Endodermal cell (in vitro differentiated cells): ENCODE measurements around the gene GOSR2. TPM values are rescaled to one million over a fixed set of nuclear protein-coding genes. Genes with fewer than 3 reads are reported as not detected.
A peak's percentile ranks its signal among the peaks of the same experiment; 100 is the strongest.

Experiments
- DNase-seq: peaks from one replicate; pipeline ENCODE4 v3.0.0-alpha.2; 2017
- H3K27ac ChIP-seq: 2 replicates; pipeline ENCODE4 v1.5.1; 2013; ENCODE audit warnings: mild to moderate bottlenecking, low read depth, low read length, moderate library complexity
- H3K27me3 ChIP-seq: 2 replicates; pipeline ENCODE4 v1.6.1; 2013; ENCODE audit warnings: mild to moderate bottlenecking, low read length, moderate library complexity; ENCODE audit not compliant: insufficient read depth, control insufficient read depth, poor library complexity, severe bottlenecking
- H3K36me3 ChIP-seq: 2 replicates; pipeline ENCODE4 v1.7.0; 2013; ENCODE audit warnings: mild to moderate bottlenecking, low read length, moderate library complexity; ENCODE audit not compliant: control insufficient read depth, insufficient read depth
- H3K4me1 ChIP-seq: one replicate; pipeline ENCODE4 v1.7.0; 2013; ENCODE audit warnings: low read length; ENCODE audit not compliant: control insufficient read depth, insufficient read depth
- H3K4me3 ChIP-seq: 2 replicates; pipeline ENCODE4 v1.5.1; 2013; ENCODE audit warnings: mild to moderate bottlenecking, low read length, moderate library complexity
- H3K9ac ChIP-seq: 2 replicates; pipeline ENCODE4 v1.6.1; 2013; ENCODE audit warnings: mild to moderate bottlenecking, low read length, moderate library complexity; ENCODE audit not compliant: poor library complexity, severe bottlenecking; ENCODE audit errors: extremely low read depth
- H3K9me3 ChIP-seq: 2 replicates; pipeline ENCODE4 v1.6.1; 2013; ENCODE audit warnings: mild to moderate bottlenecking, low read length, moderate library complexity; ENCODE audit not compliant: control insufficient read depth
- H3K27ac Mint-ChIP-seq: 2 replicates; pipeline ENCODE4 v1.8.0; 2020; ENCODE audit warnings: mixed read lengths
- H3K27me3 Mint-ChIP-seq: 2 replicates; pipeline ENCODE4 v1.8.0; 2021; ENCODE audit warnings: mild to moderate bottlenecking, mixed read lengths; ENCODE audit not compliant: insufficient read depth
- H3K36me3 Mint-ChIP-seq: 2 replicates; pipeline ENCODE4 v1.8.0; 2020; ENCODE audit warnings: low read depth, mixed read lengths
- H3K4me1 Mint-ChIP-seq: 2 replicates; pipeline ENCODE4 v1.8.0; 2020; ENCODE audit warnings: mixed read lengths
- H3K4me3 Mint-ChIP-seq: 2 replicates; pipeline ENCODE4 v1.8.0; 2020; ENCODE audit warnings: mild to moderate bottlenecking, moderate library complexity, mixed read lengths
- H3K9me3 Mint-ChIP-seq: 2 replicates; pipeline ENCODE4 v1.8.0; 2020; ENCODE audit warnings: mild to moderate bottlenecking, mixed read lengths
- WGBS, 2 experiments: methylation state at CpG; one replicate each; pipeline versions ENCODE4 v1.1.5 to v1.1.7; 2013; ENCODE audit warnings: missing lambda C conversion rate in 2 of 2, mixed read lengths in 1 of 2; ENCODE audit not compliant: insufficient coverage in 1 of 2, insufficient read length in 1 of 2; 5-methylcytosine and 5-hydroxymethylcytosine counted together
- total RNA-seq, 2 donors: library from RNA; stranded (reverse); fragmentation: NEBNext Ultra II Directional in 1 of 2; extraction: Animal tissue kit (Norgen Biotek cat#: 25700) in 1 of 2; gene quantifications; 2 replicates in 1 of 2; 3 replicates in 1 of 2; pipeline ENCODE4 v1.2.1, GENCODE V29; 2021
- TF ChIP-seq, protein P1 (sequence below): fragments of 200-600 bp; sonication (generic); conservative IDR thresholded peaks from 2 replicates; pipeline ENCODE4 v1.5.0; 2021; ENCODE audit warnings: antibody characterized with exemption, mild to moderate bottlenecking

The GOSR2 gene
- total RNA-seq, 2 donors from 2014 or later = 51.9 to 65.5 TPM

DNA sequence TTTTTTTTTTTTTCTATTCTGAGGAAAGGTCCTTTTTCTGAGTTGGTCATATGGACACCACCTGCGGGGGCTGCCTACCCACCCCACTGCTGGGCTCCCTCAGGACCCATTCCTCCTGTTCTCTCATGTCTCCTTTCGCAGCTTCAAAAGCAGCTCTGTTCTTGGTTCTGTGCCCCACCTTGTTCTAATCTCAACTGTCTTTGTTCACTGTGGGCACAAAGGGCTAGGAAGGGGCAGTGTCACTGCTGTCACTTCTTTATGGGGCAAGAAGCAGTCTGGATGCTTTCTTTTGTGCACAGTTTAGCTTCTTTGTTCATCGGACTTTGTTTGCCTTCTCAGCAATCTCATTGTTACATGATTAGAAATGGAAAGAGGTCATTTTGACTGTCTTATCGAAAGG lies 7.1 kb downstream of the GOSR2 start:
- DNase-seq = no peak
- Histone ChIP-seq H3K27me3 (no peaks in the 10 kb centered on the region), H3K9me3 (no peaks in the 10 kb centered on the region), H3K4me3 (no peak overlapping the region), H3K9ac (no peak overlapping the region), H3K4me1 (peaks cover 2% of the 10 kb centered on the region), H3K36me3 (peaks cover 66% of the 10 kb centered on the region), H3K27ac (peak overlapping the region; percentile 74)
- WGBS, 2 experiments = 95% methylated on average over 4 of the region's 4 CpGs; no CpG with 5 or more reads in 1 of the 2 experiments
- TF ChIP-seq, protein P1, sequence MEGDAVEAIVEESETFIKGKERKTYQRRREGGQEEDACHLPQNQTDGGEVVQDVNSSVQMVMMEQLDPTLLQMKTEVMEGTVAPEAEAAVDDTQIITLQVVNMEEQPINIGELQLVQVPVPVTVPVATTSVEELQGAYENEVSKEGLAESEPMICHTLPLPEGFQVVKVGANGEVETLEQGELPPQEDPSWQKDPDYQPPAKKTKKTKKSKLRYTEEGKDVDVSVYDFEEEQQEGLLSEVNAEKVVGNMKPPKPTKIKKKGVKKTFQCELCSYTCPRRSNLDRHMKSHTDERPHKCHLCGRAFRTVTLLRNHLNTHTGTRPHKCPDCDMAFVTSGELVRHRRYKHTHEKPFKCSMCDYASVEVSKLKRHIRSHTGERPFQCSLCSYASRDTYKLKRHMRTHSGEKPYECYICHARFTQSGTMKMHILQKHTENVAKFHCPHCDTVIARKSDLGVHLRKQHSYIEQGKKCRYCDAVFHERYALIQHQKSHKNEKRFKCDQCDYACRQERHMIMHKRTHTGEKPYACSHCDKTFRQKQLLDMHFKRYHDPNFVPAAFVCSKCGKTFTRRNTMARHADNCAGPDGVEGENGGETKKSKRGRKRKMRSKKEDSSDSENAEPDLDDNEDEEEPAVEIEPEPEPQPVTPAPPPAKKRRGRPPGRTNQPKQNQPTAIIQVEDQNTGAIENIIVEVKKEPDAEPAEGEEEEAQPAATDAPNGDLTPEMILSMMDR = no peak
- H3K9me3 Mint-ChIP-seq = no peaks in the 10 kb centered on the region
- H3K27ac Mint-ChIP-seq = no peak overlapping the region
- H3K4me1 Mint-ChIP-seq = peaks cover 2% of the 10 kb centered on the region
- H3K36me3 Mint-ChIP-seq = peaks cover 48% of the 10 kb centered on the region
- no peaks in the 10 kb centered on the region for H3K27me3 Mint-ChIP-seq
- no peak overlapping the region for H3K4me3 Mint-ChIP-seq

DNA sequence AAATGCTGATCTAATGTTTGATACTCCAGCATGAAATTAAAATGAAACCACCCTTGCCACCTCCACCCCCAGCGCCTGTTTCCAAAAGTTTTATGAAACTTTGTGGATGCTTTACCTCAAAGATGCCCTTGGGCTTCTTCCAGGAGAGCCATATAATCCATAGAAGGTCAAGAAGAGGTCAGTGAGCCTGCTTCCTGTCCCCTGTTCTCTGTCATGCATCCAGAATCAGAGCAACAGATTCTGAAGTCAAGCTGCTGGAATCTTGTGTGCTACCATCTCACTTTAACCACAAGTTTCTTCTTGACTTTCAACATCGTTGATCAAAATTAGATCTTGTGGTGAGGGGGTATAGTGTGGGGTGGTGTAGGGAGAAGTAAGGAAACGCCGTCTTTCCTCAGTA lies 8.6 kb downstream of the GOSR2 start:
- WGBS, 2 experiments = 83 to 87% methylated on average over 3 to 4 of the region's 4 CpGs
- Mint-ChIP-seq H3K27ac (no peak overlapping the region), H3K36me3 (peaks cover 63% of the 10 kb centered on the region)

GRCh38 chr17:46935658-46936266 lies 12.8 kb downstream of the GOSR2 start:
- no peak overlapping the region for H3K27ac Mint-ChIP-seq

More for the DNA sequence above, 8.6 kb downstream of the GOSR2 start:
- H3K36me3 ChIP-seq = peaks cover 67% of the 10 kb centered on the region
- no peaks in the 10 kb centered on the region for H3K9me3 ChIP-seq
- Mint-ChIP-seq H3K4me3 (no peak overlapping the region), H3K4me1 (peaks cover 7% of the 10 kb centered on the region), H3K27me3 (no peaks in the 10 kb centered on the region), H3K9me3 (no peaks in the 10 kb centered on the region)
- peaks cover 8% of the 10 kb centered on the region for H3K4me1 ChIP-seq
- no peak overlapping the region for H3K27ac ChIP-seq
- DNase-seq = no peak
- no peak overlapping the region for H3K4me3 ChIP-seq
- no peak overlapping the region for H3K9ac ChIP-seq
- TF ChIP-seq, protein P1 = no peak
- no peaks in the 10 kb centered on the region for H3K27me3 ChIP-seq

More at GRCh38 chr17:46935658-46936266, 12.8 kb downstream of the GOSR2 start:
- H3K27ac ChIP-seq = no peak overlapping the region
- no peak overlapping the region for H3K9ac ChIP-seq
- H3K4me3 ChIP-seq = no peak overlapping the region
- TF ChIP-seq, protein P1 = no peak
- WGBS, 2 experiments = 79 to 82% methylated on average over 7 of the region's 7 CpGs
- no peak for DNase-seq
- Mint-ChIP-seq H3K36me3 (peaks cover 90% of the 10 kb centered on the region), H3K4me1 (peaks cover 7% of the 10 kb centered on the region), H3K9me3 (no peaks in the 10 kb centered on the region), H3K4me3 (no peak overlapping the region), H3K27me3 (no peaks in the 10 kb centered on the region)
- peaks cover 88% of the 10 kb centered on the region for H3K36me3 ChIP-seq
- peaks cover 8% of the 10 kb centered on the region for H3K4me1 ChIP-seq
- no peaks in the 10 kb centered on the region for H3K9me3 ChIP-seq
- H3K27me3 ChIP-seq = no peaks in the 10 kb centered on the region
